Measurements from ENCODE around the gene INTS11. TPM values are rescaled to one million over a fixed set of nuclear protein-coding genes. Genes with fewer than 3 reads are reported as not detected.

Gene INTS11
- total and polyA plus RNA-seq, 2 of the 13 experiments (the other 11 are each of a cell fraction or from before 2014, with no cell fraction given) = 52.8 to 94.8 TPM

- TF ChIP-seq ATF7 (IDR thresholded peaks at IDR 0.05) (peak; percentile 84), ATF7 (CRISPR knock-in tag; IDR thresholded peaks at IDR 0.05) (peak; percentile 96), HNF4G (IDR thresholded peaks at IDR 0.05; ENCODE audit: borderline replicate concordance, low read depth, low read length) (no peak), HNF4G (CRISPR knock-in tag; IDR thresholded peaks at IDR 0.05; ENCODE audit: borderline replicate concordance, low read depth) (no peak), MTA1 (CRISPR knock-in tag; IDR thresholded peaks at IDR 0.05; ENCODE audit: borderline replicate concordance) (peak; percentile 37; the same call in 1 of the 2 replicates), IKZF5 (CRISPR knock-in tag; IDR thresholded peaks at IDR 0.05) (0 out of 2 replicates have a peak, but pooled peaks have one; percentile 45), POLR2A (IDR thresholded peaks at IDR 0.05; ENCODE audit: insufficient read depth in 1 of 2, low read depth in 2 of 2, low read length in 2 of 2) (0 out of 4 replicates have a peak, but pooled peaks of 1 of the 2 experiments have one; percentile 6), ZNF652 (CRISPR knock-in tag; IDR thresholded peaks at IDR 0.05; ENCODE audit: borderline replicate concordance, low read depth) (peak; percentile 96), CREB1 (IDR thresholded peaks at IDR 0.05) (no peak), CREB1 (CRISPR knock-in tag; IDR thresholded peaks at IDR 0.05) (peak; percentile 62), GPN1 (CRISPR knock-in tag; IDR thresholded peaks at IDR 0.05; ENCODE audit: borderline replicate concordance) (no peak), ATF2 (CRISPR knock-in tag; IDR thresholded peaks at IDR 0.05) (peak; percentile 98), EED (CRISPR knock-in tag; IDR thresholded peaks at IDR 0.05) (no peak), ZFP91 (CRISPR knock-in tag; IDR thresholded peaks at IDR 0.05; ENCODE audit: borderline replicate concordance) (peak; percentile 73), PCBP1 (IDR thresholded peaks at IDR 0.05; ENCODE audit: borderline replicate concordance, low read depth, low read length) (0 out of 2 replicates have a peak, but pooled peaks have one; percentile 67), GFI1 (CRISPR knock-in tag; IDR thresholded peaks at IDR 0.05; ENCODE audit: borderline replicate concordance) (peak; percentile 6; the same call in 1 of the 2 replicates), MAX (IDR thresholded peaks at IDR 0.05) (peak; percentile 70), KLF11 (CRISPR knock-in tag; IDR thresholded peaks at IDR 0.05) (no peak), ZNF121 (CRISPR knock-in tag; IDR thresholded peaks at IDR 0.05) (peak; percentile 35), FIP1L1 (IDR thresholded peaks at IDR 0.05; ENCODE audit: borderline replicate concordance, insufficient read depth, low read depth, low read length) (no peak), BRF2 (CRISPR knock-in tag; IDR thresholded peaks at IDR 0.05) (peak; percentile 36; the same call in 1 of the 2 replicates), LBX2 (CRISPR knock-in tag; IDR thresholded peaks at IDR 0.05; ENCODE audit: borderline replicate concordance) (0 out of 2 replicates have a peak, but pooled peaks have one; percentile 37)
Measured at GRCh38 chr1:1304331-1305299, 19.8 kb downstream of the INTS11 start (continued).
